ENCODE results near the gene FAM83F.

Gene FAM83F

GRCh38 chr22:39988386-39989114 lies 6.2 kb upstream of the FAM83F start:
- no peak for ATAC-seq (ENCODE audit: low read depth)
- H3K27ac ChIP-seq (ENCODE audit: poor library complexity, severe bottlenecking), result no peak overlapping the region
- peaks cover 7% of the 10 kb centered on the region for H3K4me1 ChIP-seq (ENCODE audit: insufficient read depth, poor library complexity, severe bottlenecking)
- H3K4me3 ChIP-seq (ENCODE audit: severe bottlenecking), result no peak overlapping the region
- H3K27me3 ChIP-seq (ENCODE audit: insufficient read depth, poor library complexity, severe bottlenecking), result peaks cover 3% of the 10 kb centered on the region
- DNase-seq (ENCODE audit: low spot score), result no peak
- no peaks in the 10 kb centered on the region for H3K9me3 ChIP-seq (ENCODE audit: severe bottlenecking)
- no peaks in the 10 kb centered on the region for H3K36me3 ChIP-seq (ENCODE audit: low read depth)
- TF ChIP-seq, protein P1, sequence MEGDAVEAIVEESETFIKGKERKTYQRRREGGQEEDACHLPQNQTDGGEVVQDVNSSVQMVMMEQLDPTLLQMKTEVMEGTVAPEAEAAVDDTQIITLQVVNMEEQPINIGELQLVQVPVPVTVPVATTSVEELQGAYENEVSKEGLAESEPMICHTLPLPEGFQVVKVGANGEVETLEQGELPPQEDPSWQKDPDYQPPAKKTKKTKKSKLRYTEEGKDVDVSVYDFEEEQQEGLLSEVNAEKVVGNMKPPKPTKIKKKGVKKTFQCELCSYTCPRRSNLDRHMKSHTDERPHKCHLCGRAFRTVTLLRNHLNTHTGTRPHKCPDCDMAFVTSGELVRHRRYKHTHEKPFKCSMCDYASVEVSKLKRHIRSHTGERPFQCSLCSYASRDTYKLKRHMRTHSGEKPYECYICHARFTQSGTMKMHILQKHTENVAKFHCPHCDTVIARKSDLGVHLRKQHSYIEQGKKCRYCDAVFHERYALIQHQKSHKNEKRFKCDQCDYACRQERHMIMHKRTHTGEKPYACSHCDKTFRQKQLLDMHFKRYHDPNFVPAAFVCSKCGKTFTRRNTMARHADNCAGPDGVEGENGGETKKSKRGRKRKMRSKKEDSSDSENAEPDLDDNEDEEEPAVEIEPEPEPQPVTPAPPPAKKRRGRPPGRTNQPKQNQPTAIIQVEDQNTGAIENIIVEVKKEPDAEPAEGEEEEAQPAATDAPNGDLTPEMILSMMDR (IDR thresholded peaks at IDR 0.05; ENCODE audit: poor library complexity, severe bottlenecking), result no peak

GRCh38 chr22:39989633-39990032 lies 5.1 kb upstream of the FAM83F start:
- DNase-seq (ENCODE audit: low spot score), result no peak
- no peaks in the 10 kb centered on the region for H3K4me1 ChIP-seq (ENCODE audit: insufficient read depth, poor library complexity, severe bottlenecking)
- no peak overlapping the region for H3K4me3 ChIP-seq (ENCODE audit: severe bottlenecking)
- ATAC-seq (ENCODE audit: low read depth), result no peak
- no peaks in the 10 kb centered on the region for H3K36me3 ChIP-seq (ENCODE audit: low read depth)
- H3K27ac ChIP-seq (ENCODE audit: poor library complexity, severe bottlenecking), result no peak overlapping the region
- TF ChIP-seq, protein P1 (IDR thresholded peaks at IDR 0.05; ENCODE audit: poor library complexity, severe bottlenecking), result no peak
- no peaks in the 10 kb centered on the region for H3K9me3 ChIP-seq (ENCODE audit: severe bottlenecking)
- H3K27me3 ChIP-seq (ENCODE audit: insufficient read depth, poor library complexity, severe bottlenecking), result peaks cover 3% of the 10 kb centered on the region

DNA sequence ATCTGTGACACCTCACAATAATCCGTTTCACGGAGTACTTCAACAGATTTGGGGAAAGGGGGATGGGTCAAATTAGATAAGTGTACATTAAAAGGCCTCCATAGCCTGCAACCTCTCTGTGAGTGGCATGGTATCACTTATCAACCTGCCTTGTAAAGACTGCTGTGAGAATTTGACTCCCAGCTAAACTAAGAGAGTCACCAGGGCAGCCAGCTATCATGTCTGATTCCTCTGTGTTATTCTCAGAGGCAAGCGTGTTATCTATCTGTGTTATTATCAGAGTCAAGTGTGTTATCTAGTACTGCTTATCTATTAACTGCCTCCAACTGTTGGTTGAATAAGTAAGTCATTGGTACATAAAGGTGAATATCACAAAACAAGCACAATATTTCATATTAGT lies 4.1 kb upstream of the FAM83F start:
- ATAC-seq (ENCODE audit: low read depth) (no peak), DNase-seq (ENCODE audit: low spot score) (no peak)
- Histone ChIP-seq H3K27me3 (ENCODE audit: insufficient read depth, poor library complexity, severe bottlenecking) (peaks cover 3% of the 10 kb centered on the region), H3K9me3 (ENCODE audit: severe bottlenecking) (no peaks in the 10 kb centered on the region), H3K4me3 (ENCODE audit: severe bottlenecking) (no peak overlapping the region), H3K36me3 (ENCODE audit: low read depth) (no peaks in the 10 kb centered on the region), H3K27ac (ENCODE audit: poor library complexity, severe bottlenecking) (no peak overlapping the region), H3K4me1 (ENCODE audit: insufficient read depth, poor library complexity, severe bottlenecking) (no peaks in the 10 kb centered on the region)
- TF ChIP-seq, protein P1 (IDR thresholded peaks at IDR 0.05; ENCODE audit: poor library complexity, severe bottlenecking), result no peak

- DNase-seq (ENCODE audit: low spot score) (no peak), ATAC-seq (ENCODE audit: low read depth) (no peak)
- Histone ChIP-seq H3K27me3 (ENCODE audit: insufficient read depth, poor library complexity, severe bottlenecking) (peaks cover 3% of the 10 kb centered on the region), H3K4me1 (ENCODE audit: insufficient read depth, poor library complexity, severe bottlenecking) (peaks cover under 1% of the 10 kb centered on the region), H3K9me3 (ENCODE audit: severe bottlenecking) (no peaks in the 10 kb centered on the region), H3K4me3 (ENCODE audit: severe bottlenecking) (no peak overlapping the region), H3K36me3 (ENCODE audit: low read depth) (no peaks in the 10 kb centered on the region), H3K27ac (ENCODE audit: poor library complexity, severe bottlenecking) (no peak overlapping the region)
- TF ChIP-seq, protein P1 (IDR thresholded peaks at IDR 0.05; ENCODE audit: poor library complexity, severe bottlenecking), result no peak
Measured at GRCh38 chr22:39991159-39991860, 3.4 kb upstream of the FAM83F start.
